Measurements from ENCODE around the gene BEST1.
A peak's percentile ranks its signal among the peaks of the same experiment; 100 is the strongest.

BEST1 gene

DNA sequence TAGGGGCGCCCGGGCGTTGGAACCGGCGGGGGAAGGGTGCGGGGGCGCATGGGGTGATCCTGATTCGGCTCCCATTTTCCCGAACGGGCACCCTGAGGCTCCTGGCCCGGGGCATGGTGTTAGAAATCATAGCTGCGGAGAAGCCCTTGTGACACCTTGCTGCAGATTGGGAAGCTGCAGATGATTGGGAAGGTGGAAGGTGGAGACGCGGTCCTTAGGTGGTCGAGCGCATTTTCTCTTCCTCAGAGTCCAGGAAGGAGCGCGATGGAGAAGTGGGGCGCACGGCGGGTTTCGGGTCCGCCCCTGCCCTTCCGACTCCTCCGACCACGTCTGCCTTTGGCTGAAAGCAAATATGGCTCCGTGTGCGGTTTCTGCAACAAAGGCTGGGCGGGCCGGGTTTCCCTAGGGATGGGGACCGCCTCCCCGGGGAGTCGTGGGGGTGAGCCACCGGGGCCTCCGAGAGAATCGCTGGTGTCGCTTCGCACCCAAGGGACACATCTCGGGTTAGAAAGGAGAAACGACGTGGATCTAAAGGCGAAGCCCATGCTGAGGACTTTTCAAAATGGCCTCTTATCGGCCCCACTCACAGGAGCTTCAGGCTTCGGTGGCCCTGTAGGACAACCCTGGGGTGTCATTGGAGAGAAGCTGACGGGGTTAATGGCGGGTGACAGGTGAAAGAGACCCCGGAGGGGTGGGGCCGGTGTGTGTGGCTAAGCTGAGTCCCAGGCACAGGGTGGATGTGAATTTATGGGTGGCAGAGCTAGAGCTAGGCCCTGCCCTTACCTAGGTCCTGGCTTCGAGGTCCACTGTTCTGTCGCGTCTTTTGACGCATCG is 18.0 kb downstream of the BEST1 start:
- in situ Hi-C loops (cut with HindIII; ENCODE audit: low sequenced_read_pairs) = no loop called here
- H3K4me3 ChIP-seq (ENCODE audit: low read depth, low read length) = peak overlapping the region; percentile 100
- peak; percentile 20 for DNase-seq (ENCODE audit: low read depth, low spot score)
- no peak for TF ChIP-seq CTCF (IDR thresholded peaks at IDR 0.05; ENCODE audit: low read depth, low read length)

- H3K4me3 ChIP-seq (ENCODE audit: low read depth, low read length) = peak overlapping the region; percentile 100
- no peak for TF ChIP-seq CTCF (IDR thresholded peaks at IDR 0.05; ENCODE audit: low read depth, low read length)
- in situ Hi-C loops (cut with HindIII; ENCODE audit: low sequenced_read_pairs) = no loop called here
- DNase-seq (ENCODE audit: low read depth, low spot score) = no peak
These were observed 18.7 kb downstream of the BEST1 start for GRCh38 chr11:61968758-61969390.

GRCh38 chr11:61969391-61969758 is 19.2 kb downstream of the BEST1 start:
- no peak overlapping the region for H3K4me3 ChIP-seq (ENCODE audit: low read depth, low read length)
- no peak for DNase-seq (ENCODE audit: low read depth, low spot score)
- in situ Hi-C loops (cut with HindIII; ENCODE audit: low sequenced_read_pairs) = no loop called here
- TF ChIP-seq CTCF (IDR thresholded peaks at IDR 0.05; ENCODE audit: low read depth, low read length) = no peak

GRCh38 chr11:61969838-61970662 is 19.9 kb downstream of the BEST1 start:
- peak; percentile 63 for DNase-seq (ENCODE audit: low read depth, low spot score)
- in situ Hi-C loops (cut with HindIII; ENCODE audit: low sequenced_read_pairs) = no loop called here
- no peak overlapping the region for H3K4me3 ChIP-seq (ENCODE audit: low read depth, low read length)
- no peak for TF ChIP-seq CTCF (IDR thresholded peaks at IDR 0.05; ENCODE audit: low read depth, low read length)

- peak; percentile 99 for DNase-seq (ENCODE audit: low read depth, low spot score)
- no peak for TF ChIP-seq CTCF (IDR thresholded peaks at IDR 0.05; ENCODE audit: low read depth, low read length)
- in situ Hi-C loops (cut with HindIII; ENCODE audit: low sequenced_read_pairs) = no loop called here
- no peak overlapping the region for H3K4me3 ChIP-seq (ENCODE audit: low read depth, low read length)
These were observed 21.3 kb downstream of the BEST1 start for GRCh38 chr11:61971248-61972111.

Data from astrocyte of the spinal cord (primary cell).